Stimulated activated naive CD4-positive, alpha-beta T cell (primary cell): ENCODE data around the gene LRRTM4.
"Not testable (repeated sequence)": the region's sequence is repeated elsewhere in the genome, so short reads cannot be mapped to it uniquely, and the experiment has no call there.

Experiments used
- DNase-seq, 6 experiments: peaks; one replicate each; lab custom pipeline; 2025; lab: John Stamatoyannopoulos, UW

Gene LRRTM4

GRCh38 chr2:77169426-77169825 lies 352.8 kb downstream of the LRRTM4 start:
- DNase-seq, result no peak

- DNase-seq, result not testable (repeated sequence)
These were observed 358.2 kb downstream of the LRRTM4 start for GRCh38 chr2:77164021-77164420.

GRCh38 chr2:77161009-77161408 lies 361.2 kb downstream of the LRRTM4 start:
- no peak for DNase-seq

- DNase-seq, result no peak
These were observed 365.6 kb downstream of the LRRTM4 start for GRCh38 chr2:77156599-77156998.

- DNase-seq, result no peak
These were observed 366.7 kb downstream of the LRRTM4 start for GRCh38 chr2:77155511-77155910.

GRCh38 chr2:77149565-77149964 lies 372.6 kb downstream of the LRRTM4 start:
- DNase-seq, result no peak

- DNase-seq, result no peak
These were observed 375.0 kb downstream of the LRRTM4 start for GRCh38 chr2:77147153-77147552.

- no peak for DNase-seq
These were observed 377.4 kb downstream of the LRRTM4 start for GRCh38 chr2:77144772-77145171.

GRCh38 chr2:77142141-77142540 lies 380.0 kb downstream of the LRRTM4 start:
- DNase-seq, result no peak

- not testable (repeated sequence) for DNase-seq
These were observed 393.7 kb downstream of the LRRTM4 start for GRCh38 chr2:77128479-77128878.

- DNase-seq, result no peak
These were observed 394.8 kb downstream of the LRRTM4 start for GRCh38 chr2:77127345-77127744.

GRCh38 chr2:77121518-77121917 lies 400.7 kb downstream of the LRRTM4 start:
- no peak for DNase-seq

GRCh38 chr2:77119333-77119732 lies 402.8 kb downstream of the LRRTM4 start:
- no peak for DNase-seq

GRCh38 chr2:77108915-77109314 lies 413.3 kb downstream of the LRRTM4 start:
- no peak for DNase-seq

GRCh38 chr2:77105008-77105407 lies 417.2 kb downstream of the LRRTM4 start:
- DNase-seq, result no peak

- no peak for DNase-seq
These were observed 417.6 kb downstream of the LRRTM4 start for GRCh38 chr2:77104554-77104953.

- DNase-seq, result no peak
These were observed 419.2 kb downstream of the LRRTM4 start for GRCh38 chr2:77102927-77103326.

- no peak for DNase-seq
These were observed 420.3 kb downstream of the LRRTM4 start for GRCh38 chr2:77101796-77102452.

- no peak for DNase-seq
These were observed 422.2 kb downstream of the LRRTM4 start for GRCh38 chr2:77099961-77100360.

GRCh38 chr2:77095525-77095924 lies 426.7 kb downstream of the LRRTM4 start:
- DNase-seq, result not testable (repeated sequence)

- DNase-seq, result no peak
These were observed 427.1 kb downstream of the LRRTM4 start for GRCh38 chr2:77095096-77095495.

- not testable (repeated sequence) for DNase-seq
These were observed 433.8 kb downstream of the LRRTM4 start for GRCh38 chr2:77088424-77088823.

- DNase-seq, result no peak
These were observed 434.2 kb downstream of the LRRTM4 start for GRCh38 chr2:77087987-77088414.

- no peak for DNase-seq
These were observed 435.7 kb downstream of the LRRTM4 start for GRCh38 chr2:77086478-77086877.
